ENCODE results near the gene LAMC2. TPM values are rescaled to one million over a fixed set of nuclear protein-coding genes. Genes with fewer than 3 reads are reported as not detected.

Gene LAMC2
- polyA plus RNA-seq, 3 donors, result not detected

GRCh38 chr1:183167676-183168075 lies 18.4 kb upstream of the LAMC2 start:
- Histone ChIP-seq H2AFZ (ENCODE audit: insufficient read depth, low read depth, low read length, poor library complexity, severe bottlenecking) (no peak overlapping the region), H3K27me3 (ENCODE audit: control insufficient read depth in 2 of 2, insufficient read depth in 2 of 2, low read length in 2 of 2) (no peaks in the 10 kb centered on the region), H3K79me2 (ENCODE audit: insufficient read depth, low read length) (no peaks in the 10 kb centered on the region), H3K9me3 (replicated peaks in 1 of 2; ENCODE audit: control insufficient read depth in 1 of 2, insufficient read depth in 1 of 2, low read length in 2 of 2) (no peaks in the 10 kb centered on the region), H4K20me1 (ENCODE audit: insufficient read depth, low read length) (no peaks in the 10 kb centered on the region), H3K27ac (ENCODE audit: low read depth in 1 of 2, low read length in 2 of 2) (no peak overlapping the region), H3K4me3 (replicated peaks in 1 of 3; ENCODE audit: low read depth in 2 of 3, low read length in 3 of 3) (no peak overlapping the region), H3K4me1 (ENCODE audit: control insufficient read depth in 1 of 2, insufficient read depth in 2 of 2, low read length in 2 of 2) (no peaks in the 10 kb centered on the region), H3K36me3 (replicated peaks in 1 of 2; ENCODE audit: control insufficient read depth in 1 of 2, insufficient read depth in 2 of 2, low read length in 2 of 2) (no peaks in the 10 kb centered on the region), H3K4me2 (replicated peaks; ENCODE audit: extremely low read depth, low read length, poor library complexity, severe bottlenecking) (no peak overlapping the region), H3K9ac (ENCODE audit: insufficient read depth, low read length, poor library complexity, severe bottlenecking) (no peak overlapping the region)
- peaks cover 3 to 9% (median 5%) of the 10 kb centered on the region in 3 donors for H3K27me3 Mint-ChIP-seq (ENCODE audit: low read depth in 3 of 3)
- no peak overlapping the region for H3K4me3 Mint-ChIP-seq
- no peak overlapping the region for H3K27ac Mint-ChIP-seq
- TF ChIP-seq CTCF (IDR thresholded peaks at IDR 0.05), result no peak
- WGBS (ENCODE audit: insufficient coverage), result no CpG with 5 or more reads among the region's 1 CpG
- H3K36me3 Mint-ChIP-seq, result no peaks in the 10 kb centered on the region
- DNase-seq, result no peak
- intact Hi-C loops (cut with micrococcal nuclease), result no loop called here
- H3K4me1 Mint-ChIP-seq, result no peaks in the 10 kb centered on the region
- H3K9me3 Mint-ChIP-seq, result peaks cover 0 to 4% (median 0%) of the 10 kb centered on the region in 7 donors

GRCh38 chr1:183168308-183168707 lies 17.8 kb upstream of the LAMC2 start:
- no peak overlapping the region for H3K4me2 ChIP-seq (replicated peaks; ENCODE audit: extremely low read depth, low read length, poor library complexity, severe bottlenecking)
- H4K20me1 ChIP-seq (ENCODE audit: insufficient read depth, low read length), result no peaks in the 10 kb centered on the region
- no peak overlapping the region for H3K27ac ChIP-seq (ENCODE audit: low read depth in 1 of 2, low read length in 2 of 2)
- H3K4me1 ChIP-seq (ENCODE audit: control insufficient read depth in 1 of 2, insufficient read depth in 2 of 2, low read length in 2 of 2), result no peaks in the 10 kb centered on the region
- no peak for TF ChIP-seq CTCF (IDR thresholded peaks at IDR 0.05)
- H3K79me2 ChIP-seq (ENCODE audit: insufficient read depth, low read length), result no peaks in the 10 kb centered on the region
- H3K9ac ChIP-seq (ENCODE audit: insufficient read depth, low read length, poor library complexity, severe bottlenecking), result no peak overlapping the region
- H3K9me3 ChIP-seq (replicated peaks in 1 of 2; ENCODE audit: control insufficient read depth in 1 of 2, insufficient read depth in 1 of 2, low read length in 2 of 2), result no peaks in the 10 kb centered on the region
- Mint-ChIP-seq H3K27me3 (ENCODE audit: low read depth in 3 of 3) (peaks cover 3 to 9% (median 7%) of the 10 kb centered on the region in 3 donors), H3K4me1 (no peaks in the 10 kb centered on the region), H3K36me3 (no peaks in the 10 kb centered on the region), H3K27ac (no peak overlapping the region), H3K4me3 (no peak overlapping the region), H3K9me3 (peaks cover 0 to 4% (median 0%) of the 10 kb centered on the region in 7 donors)
- no peaks in the 10 kb centered on the region for H3K27me3 ChIP-seq (ENCODE audit: control insufficient read depth in 2 of 2, insufficient read depth in 2 of 2, low read length in 2 of 2)
- no peak overlapping the region for H2AFZ ChIP-seq (ENCODE audit: insufficient read depth, low read depth, low read length, poor library complexity, severe bottlenecking)
- intact Hi-C loops (cut with micrococcal nuclease), result no loop called here
- H3K36me3 ChIP-seq (replicated peaks in 1 of 2; ENCODE audit: control insufficient read depth in 1 of 2, insufficient read depth in 2 of 2, low read length in 2 of 2), result no peaks in the 10 kb centered on the region
- WGBS (ENCODE audit: insufficient coverage), result 95% methylated on average over 2 of the region's 3 CpGs
- no peak for DNase-seq
- no peak overlapping the region for H3K4me3 ChIP-seq (replicated peaks in 1 of 3; ENCODE audit: low read depth in 2 of 3, low read length in 3 of 3)
